GM10266 (cell line): ENCODE data around the gene KCTD11.
A peak's percentile ranks its signal among the peaks of the same experiment; 100 is the strongest.

ENCODE experiments used
- DNase-seq: peaks from one replicate; pipeline ENCODE4 v3.0.0; 2012; ENCODE audit errors: extremely low spot score
- TF ChIP-seq, protein P1 (sequence below): IDR thresholded peaks from 2 replicates; pipeline ENCODE4 v1.5.1; 2012; ENCODE audit warnings: mild to moderate bottlenecking, low read depth; ENCODE audit not compliant: control insufficient read depth, insufficient read depth; ENCODE audit errors: missing control alignments

KCTD11 gene

DNA sequence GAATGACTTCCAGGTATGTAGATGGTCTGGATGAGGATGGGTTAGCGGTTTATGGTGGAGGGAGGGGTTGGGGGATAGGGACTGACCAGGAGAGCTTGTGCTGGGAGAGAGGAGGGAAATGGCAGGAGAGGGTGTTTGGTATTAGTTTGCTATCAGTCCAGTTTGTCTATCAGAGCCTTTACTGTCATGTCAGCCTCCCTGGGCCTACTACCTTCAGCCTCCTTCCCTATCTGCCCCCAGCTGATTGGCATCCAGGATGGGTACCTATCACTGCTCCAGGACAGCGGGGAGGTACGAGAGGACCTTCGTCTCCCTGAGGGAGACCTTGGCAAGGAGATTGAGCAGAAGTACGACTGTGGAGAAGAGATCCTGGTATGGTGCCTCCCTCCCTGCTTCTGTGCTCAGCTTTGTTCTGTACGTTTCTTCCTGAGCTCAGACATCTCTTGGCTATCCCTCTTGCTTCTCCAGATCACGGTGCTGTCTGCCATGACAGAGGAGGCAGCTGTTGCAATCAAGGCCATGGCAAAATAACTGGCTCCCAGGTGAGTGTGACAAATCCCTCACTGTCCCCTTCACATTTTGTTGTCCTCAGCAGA, 40.8 kb upstream of the KCTD11 start:
- no peak for DNase-seq
- TF ChIP-seq, protein P1, sequence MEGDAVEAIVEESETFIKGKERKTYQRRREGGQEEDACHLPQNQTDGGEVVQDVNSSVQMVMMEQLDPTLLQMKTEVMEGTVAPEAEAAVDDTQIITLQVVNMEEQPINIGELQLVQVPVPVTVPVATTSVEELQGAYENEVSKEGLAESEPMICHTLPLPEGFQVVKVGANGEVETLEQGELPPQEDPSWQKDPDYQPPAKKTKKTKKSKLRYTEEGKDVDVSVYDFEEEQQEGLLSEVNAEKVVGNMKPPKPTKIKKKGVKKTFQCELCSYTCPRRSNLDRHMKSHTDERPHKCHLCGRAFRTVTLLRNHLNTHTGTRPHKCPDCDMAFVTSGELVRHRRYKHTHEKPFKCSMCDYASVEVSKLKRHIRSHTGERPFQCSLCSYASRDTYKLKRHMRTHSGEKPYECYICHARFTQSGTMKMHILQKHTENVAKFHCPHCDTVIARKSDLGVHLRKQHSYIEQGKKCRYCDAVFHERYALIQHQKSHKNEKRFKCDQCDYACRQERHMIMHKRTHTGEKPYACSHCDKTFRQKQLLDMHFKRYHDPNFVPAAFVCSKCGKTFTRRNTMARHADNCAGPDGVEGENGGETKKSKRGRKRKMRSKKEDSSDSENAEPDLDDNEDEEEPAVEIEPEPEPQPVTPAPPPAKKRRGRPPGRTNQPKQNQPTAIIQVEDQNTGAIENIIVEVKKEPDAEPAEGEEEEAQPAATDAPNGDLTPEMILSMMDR: no peak

DNA sequence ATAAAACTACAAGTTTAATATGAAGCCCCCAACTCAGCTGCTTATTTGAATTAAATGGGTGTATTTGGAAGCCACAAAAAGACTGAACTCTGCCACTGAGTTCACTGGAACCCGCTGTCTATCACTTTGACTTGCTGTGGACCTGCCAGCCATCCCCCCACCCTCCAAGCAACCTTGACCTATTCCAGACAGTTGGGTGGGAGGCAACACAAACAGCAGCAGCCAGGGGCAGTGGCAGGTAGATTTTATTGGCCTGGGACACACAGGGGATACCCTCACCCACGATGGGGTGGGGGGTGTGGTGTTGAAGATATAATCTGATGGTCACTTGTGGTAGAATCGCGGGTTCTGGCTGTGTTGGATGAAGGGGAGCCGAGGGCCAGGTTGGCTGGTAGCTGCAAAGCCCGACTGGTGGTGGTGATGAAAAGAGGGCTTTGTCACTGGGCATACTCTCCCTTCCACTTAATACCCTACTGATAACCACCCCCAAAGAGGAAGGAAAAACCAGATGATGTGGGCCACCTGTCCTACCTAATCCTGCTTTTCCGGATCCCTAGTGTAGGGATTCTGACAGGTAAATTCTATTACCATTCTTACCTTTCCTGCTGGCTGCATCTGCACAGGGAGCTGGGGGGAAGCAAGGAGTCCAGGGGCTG, 39.4 kb upstream of the KCTD11 start:
- DNase-seq: peak; percentile 5

DNA sequence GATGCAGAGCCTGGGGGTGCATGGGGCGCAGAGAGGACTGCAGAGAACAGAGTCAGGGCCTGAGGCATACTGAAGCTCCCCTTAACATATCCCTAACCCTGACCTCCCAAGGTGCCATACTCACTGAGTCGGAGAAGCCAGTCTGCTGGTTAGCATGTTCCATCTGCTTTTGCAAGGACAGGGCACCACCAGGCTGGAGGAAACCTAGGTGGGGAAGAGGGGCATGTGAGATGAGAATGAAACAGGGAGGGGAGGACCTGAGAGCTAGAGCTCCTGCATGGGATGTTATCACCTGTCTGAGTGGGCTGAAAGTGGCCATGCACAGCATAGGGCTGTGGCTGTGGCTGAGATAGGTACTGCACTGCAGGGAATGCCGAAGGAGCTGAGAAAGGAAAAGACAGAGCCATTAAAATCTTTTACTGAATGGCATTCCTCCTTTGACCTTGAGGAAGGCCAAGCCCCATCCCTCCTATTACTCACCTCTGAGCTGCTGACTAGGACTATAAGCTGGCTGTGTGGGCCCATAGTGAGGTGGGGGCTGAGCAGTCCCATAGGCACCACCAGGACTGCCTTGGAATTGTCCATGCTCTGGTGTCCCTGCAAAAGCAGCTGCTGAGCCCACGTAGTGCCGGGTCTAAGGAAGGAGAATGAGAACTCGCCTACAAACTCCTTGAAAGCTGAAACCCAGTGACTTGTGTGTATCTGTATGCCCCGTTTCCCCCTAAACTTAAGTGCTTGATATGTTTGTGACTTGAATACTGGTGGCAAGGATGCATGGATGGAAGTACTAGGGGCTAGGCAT, 38.7 kb upstream of the KCTD11 start:
- peak; percentile 24 for DNase-seq
- TF ChIP-seq, protein P1: no peak

More for the DNA sequence above, 39.4 kb upstream of the KCTD11 start:
- TF ChIP-seq, protein P1: no peak

DNA sequence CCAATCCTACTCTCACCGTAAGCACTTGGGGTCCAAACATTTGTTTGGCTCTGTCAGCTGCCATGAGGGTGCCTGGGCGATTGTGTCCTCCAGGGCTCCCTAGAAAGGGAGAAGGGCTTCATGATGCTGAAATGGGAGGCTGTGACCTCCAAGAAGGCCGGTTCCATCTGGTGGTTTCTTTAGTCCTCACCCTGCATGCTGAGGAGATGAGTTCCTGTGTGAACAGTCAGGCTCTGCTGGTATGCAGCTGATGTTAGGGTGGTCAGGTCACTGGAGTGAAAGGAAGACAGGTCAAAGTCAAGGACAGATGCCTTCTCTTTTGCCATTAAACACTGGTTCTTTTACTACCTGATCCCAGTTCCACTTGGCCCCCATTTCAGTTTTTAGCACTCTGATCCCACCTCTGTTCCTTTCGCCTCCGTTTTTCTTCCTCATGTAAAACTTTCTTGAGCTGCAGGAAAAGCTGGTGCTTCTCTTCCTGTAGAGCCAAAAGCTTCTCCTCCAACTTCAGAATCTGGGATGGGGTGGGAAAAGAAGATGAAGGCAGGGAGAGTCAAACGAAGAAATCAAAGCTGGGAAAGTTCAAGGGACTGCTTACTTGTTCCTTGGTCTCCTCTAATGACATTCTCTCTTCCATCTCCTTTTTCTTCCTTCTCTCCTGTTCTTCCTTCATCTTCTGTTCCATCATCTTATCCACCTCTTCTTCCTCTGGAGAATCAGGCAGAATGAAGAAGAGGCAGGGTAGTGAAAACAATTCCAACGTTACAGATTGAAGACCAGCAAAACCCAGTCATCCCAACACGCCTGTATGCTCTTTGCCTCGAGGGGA, 37.9 kb upstream of the KCTD11 start:
- TF ChIP-seq, protein P1: no peak
- peak; percentile 23 for DNase-seq

DNA sequence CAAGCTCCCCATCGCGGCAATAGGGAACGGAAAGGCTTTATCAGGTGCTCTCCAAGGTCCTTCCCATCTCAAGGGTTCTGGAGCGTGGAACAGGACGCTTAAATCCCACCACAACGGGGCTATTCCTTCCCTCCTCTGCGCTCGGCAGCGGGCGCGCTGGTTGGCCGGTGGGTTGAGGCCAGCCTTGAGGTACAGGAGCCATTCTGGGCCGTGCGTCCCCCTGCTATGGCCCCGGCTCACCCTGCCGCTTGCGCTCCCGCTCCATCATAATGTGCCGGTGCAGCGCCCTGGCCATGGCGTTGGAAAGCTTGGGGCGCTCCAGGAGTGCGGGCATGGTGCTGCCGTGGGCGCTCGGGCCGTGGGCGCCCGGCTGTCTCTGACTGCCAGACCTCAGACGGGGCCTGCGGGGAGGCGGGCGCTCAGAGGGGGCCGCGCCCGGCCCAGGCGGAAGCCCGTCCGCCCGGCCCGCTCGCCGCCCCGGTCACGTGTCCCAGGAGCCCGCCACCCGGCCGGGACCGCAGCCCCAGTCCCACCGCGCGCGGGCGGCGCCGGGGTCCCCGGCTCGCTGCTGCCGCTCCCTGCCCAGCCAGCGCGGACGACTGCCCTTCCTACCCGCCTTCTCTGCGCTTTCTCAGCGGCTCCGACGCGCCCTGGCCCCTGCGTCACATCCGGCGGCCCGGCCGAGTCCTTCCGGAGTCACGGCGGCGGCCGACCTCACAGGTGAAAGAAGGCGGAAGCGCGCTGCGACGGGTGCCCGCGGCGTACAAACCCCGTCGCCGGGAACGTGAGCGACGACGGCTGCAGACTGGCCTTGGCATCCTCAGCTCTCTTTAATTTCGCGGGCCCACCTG, 37.0 kb upstream of the KCTD11 start, which contains the start of gene GPS2:
TSS of gene GPS2 (minus strand) at position 642 of the 851 bp plus-strand sequence. CDS start at position 334, 308 bp downstream.
- TF ChIP-seq, protein P1: no peak
- peak; percentile 96 for DNase-seq

DNA sequence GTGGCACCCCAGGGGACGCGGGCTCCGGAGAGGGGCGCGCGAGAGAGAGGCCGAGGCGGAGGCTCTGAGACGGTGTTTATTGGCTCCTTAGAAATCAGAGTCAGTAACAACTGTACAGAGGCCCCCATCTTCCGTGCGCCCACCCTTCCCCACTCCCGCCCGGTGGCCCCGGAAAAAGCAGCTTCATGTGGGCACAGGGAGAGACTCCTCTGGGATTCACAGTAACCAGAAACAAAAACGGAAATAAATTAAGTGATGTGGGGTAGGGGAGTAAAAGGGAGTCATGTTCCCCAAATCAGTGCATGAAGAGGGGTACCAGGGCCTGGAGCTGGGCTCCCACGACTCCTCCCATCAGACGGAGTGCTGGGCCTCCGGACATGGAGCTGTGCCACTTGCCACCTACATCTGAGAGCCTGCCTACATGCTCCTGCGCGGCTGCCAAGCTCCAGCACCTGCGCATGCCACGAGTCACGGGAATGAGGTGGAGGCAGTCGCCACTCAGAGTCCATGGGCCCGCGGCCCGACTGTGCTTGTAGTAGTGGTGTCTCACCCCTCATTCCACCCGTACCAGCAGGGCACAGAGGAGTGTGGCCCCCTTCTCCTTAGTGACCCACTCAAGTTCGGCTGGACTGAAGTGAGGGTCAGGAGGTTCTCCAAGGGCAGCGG, 36.3 kb upstream of the KCTD11 start:
- DNase-seq: no peak
- TF ChIP-seq, protein P1: no peak
